IPS-20b (cell line): Measurements from ENCODE around the gene THEM5.
A peak's percentile ranks its signal among the peaks of the same experiment; 100 is the strongest.

Experiments used
- H3K27ac ChIP-seq: one replicate; pipeline ENCODE4 v1.5.1; 2013; ENCODE audit warnings: low read length
- H3K27me3 ChIP-seq: 2 replicates; pipeline ENCODE4 v1.6.1; 2013; ENCODE audit warnings: mild to moderate bottlenecking, low read length, inconsistent platforms; ENCODE audit not compliant: insufficient read depth
- H3K36me3 ChIP-seq: 2 replicates; pipeline ENCODE4 v1.6.1; 2013; ENCODE audit warnings: low read depth, mild to moderate bottlenecking, inconsistent platforms, low read length, moderate library complexity; ENCODE audit not compliant: insufficient read depth
- H3K4me1 ChIP-seq: 2 replicates; pipeline ENCODE4 v1.6.1; 2013; ENCODE audit warnings: mild to moderate bottlenecking, control low read depth, inconsistent platforms, low read length, moderate library complexity; ENCODE audit not compliant: insufficient read depth
- H3K4me3 ChIP-seq: 2 replicates; pipeline ENCODE4 v1.5.1; 2013; ENCODE audit warnings: mild to moderate bottlenecking, low read length, inconsistent platforms
- H3K9ac ChIP-seq: 2 replicates; pipeline ENCODE4 v1.6.1; 2013; ENCODE audit warnings: low read depth, mild to moderate bottlenecking, inconsistent platforms, low read length, moderate library complexity
- H3K9me3 ChIP-seq: 2 replicates; pipeline ENCODE4 v1.6.1; 2013; ENCODE audit warnings: mild to moderate bottlenecking, low read depth, low read length, inconsistent platforms; ENCODE audit not compliant: insufficient read depth

The THEM5 gene

DNA sequence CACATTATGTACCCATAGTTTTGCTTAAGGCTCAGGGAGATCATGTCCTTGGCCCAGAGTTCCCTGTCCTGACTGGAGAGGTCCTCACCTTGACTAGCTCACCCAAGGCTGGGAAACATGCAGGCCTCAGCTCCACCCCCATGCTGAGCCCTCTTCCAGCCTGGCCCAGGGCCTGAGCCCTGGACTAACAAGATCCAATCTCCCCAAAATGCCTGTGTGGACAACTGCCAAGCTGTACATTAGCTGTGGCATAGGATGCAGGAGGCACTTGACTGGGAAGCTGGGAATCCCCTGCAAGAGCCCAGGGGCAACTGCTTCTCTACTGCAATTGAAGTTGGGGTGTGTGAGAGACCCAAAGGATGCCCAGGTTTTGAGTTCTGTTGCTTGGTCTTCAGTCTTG lies 50.3 kb downstream of the THEM5 start:
- H3K4me1 ChIP-seq = no peaks in the 10 kb centered on the region
- H3K27ac ChIP-seq = no peak overlapping the region
- H3K9me3 ChIP-seq = no peaks in the 10 kb centered on the region
- H3K4me3 ChIP-seq = no peak overlapping the region
- H3K36me3 ChIP-seq = no peaks in the 10 kb centered on the region
- H3K27me3 ChIP-seq = no peaks in the 10 kb centered on the region
- no peak overlapping the region for H3K9ac ChIP-seq

DNA sequence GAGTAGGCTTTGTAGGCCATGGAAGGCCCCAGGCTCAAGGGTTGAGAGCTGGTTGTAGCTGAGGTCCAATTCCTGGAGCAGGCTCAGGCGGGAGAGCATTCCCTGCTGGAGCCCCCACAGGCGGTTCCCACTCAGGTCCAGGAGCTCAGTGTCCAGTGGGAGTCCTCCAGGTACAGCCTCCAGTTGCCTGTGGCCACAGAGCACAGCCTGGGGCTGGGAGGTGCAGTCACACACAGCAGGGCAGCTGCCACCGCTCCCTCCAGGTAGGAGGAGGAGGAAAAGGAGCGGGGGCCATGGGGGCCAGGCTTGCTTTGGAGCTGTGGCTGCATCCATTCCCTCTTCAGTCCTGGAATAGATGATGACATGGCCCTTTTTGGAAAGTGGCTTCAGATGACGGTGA lies 51.1 kb downstream of the THEM5 start:
- H3K27me3 ChIP-seq = no peaks in the 10 kb centered on the region
- H3K36me3 ChIP-seq = no peaks in the 10 kb centered on the region
- no peak overlapping the region for H3K4me3 ChIP-seq
- no peaks in the 10 kb centered on the region for H3K4me1 ChIP-seq
- H3K9ac ChIP-seq = no peak overlapping the region
- no peaks in the 10 kb centered on the region for H3K9me3 ChIP-seq
- no peak overlapping the region for H3K27ac ChIP-seq

DNA sequence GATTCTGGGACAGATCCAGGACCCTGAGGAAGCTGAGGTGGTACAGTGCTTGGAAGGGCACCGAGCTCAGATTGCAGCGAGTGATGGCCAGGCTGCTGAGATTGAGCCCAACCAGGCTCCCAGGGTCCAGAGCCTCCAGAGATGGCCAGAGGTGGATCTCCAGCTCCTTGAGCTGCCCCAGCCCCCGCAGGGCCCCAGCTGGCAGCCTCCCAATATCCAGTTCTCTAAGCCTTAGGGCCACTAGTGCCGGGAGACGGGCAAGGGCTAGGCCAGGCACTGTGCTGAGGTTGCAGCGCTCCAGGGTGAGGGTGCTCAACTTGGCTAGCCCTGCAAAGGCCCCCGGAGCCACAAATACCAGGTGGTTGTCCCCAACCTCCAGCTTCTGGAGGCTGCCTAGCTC lies 51.7 kb downstream of the THEM5 start:
- Histone ChIP-seq H3K27me3 (no peaks in the 10 kb centered on the region), H3K9ac (no peak overlapping the region), H3K27ac (no peak overlapping the region), H3K4me3 (no peak overlapping the region), H3K9me3 (no peaks in the 10 kb centered on the region), H3K36me3 (no peaks in the 10 kb centered on the region), H3K4me1 (no peaks in the 10 kb centered on the region)

DNA sequence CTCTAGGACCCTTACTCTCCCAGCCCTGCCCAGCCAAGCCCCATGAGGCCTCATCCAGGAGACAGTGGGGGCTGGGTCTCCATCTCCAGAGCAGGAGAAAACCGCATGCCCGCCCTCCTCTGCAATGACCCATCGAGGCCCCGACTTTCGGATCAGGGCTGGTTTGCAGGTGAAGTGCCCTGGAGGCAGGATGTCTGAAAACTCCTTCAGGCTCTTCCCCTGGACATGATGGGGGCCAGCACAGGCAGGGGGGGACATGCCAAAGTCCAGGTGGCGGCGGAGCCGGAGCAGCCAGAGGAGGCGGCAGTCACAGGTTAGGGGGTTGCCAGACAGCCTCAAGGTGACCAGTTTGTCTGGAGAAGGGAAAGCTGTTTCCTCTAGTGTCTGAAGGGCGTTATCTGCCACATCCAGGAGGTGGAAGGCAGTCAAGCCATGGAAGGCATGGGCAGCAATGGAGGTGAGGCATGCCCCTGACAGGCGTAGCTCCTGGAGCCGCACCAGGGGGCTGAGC lies 52.1 kb downstream of the THEM5 start:
- Histone ChIP-seq H3K27ac (no peak overlapping the region), H3K36me3 (no peaks in the 10 kb centered on the region), H3K27me3 (no peaks in the 10 kb centered on the region), H3K4me1 (no peaks in the 10 kb centered on the region), H3K9ac (no peak overlapping the region), H3K4me3 (no peak overlapping the region), H3K9me3 (no peaks in the 10 kb centered on the region)

DNA sequence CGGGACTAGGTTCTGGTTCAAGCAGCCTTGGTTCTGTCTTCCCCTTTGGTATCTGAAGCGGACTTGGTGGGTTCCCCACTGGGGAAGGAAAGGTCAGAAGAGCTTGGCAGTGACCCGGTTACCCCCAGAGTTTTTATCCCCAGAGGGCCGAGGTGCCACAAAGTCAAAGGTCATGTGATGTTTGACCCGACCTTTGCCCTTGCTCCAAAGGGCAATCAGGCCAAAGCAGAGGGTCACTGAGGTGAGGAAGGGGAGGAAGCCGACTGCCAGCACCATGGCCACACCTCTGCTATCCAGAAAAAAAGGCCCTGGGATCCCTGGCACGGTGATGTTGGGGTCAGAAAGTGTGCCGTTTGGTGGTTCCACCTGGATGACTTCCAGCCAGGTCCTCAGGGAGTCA lies 52.7 kb downstream of the THEM5 start:
- Histone ChIP-seq H3K4me1 (no peaks in the 10 kb centered on the region), H3K27ac (no peak overlapping the region), H3K36me3 (no peaks in the 10 kb centered on the region), H3K4me3 (no peak overlapping the region), H3K27me3 (no peaks in the 10 kb centered on the region), H3K9ac (no peak overlapping the region), H3K9me3 (no peaks in the 10 kb centered on the region)

DNA sequence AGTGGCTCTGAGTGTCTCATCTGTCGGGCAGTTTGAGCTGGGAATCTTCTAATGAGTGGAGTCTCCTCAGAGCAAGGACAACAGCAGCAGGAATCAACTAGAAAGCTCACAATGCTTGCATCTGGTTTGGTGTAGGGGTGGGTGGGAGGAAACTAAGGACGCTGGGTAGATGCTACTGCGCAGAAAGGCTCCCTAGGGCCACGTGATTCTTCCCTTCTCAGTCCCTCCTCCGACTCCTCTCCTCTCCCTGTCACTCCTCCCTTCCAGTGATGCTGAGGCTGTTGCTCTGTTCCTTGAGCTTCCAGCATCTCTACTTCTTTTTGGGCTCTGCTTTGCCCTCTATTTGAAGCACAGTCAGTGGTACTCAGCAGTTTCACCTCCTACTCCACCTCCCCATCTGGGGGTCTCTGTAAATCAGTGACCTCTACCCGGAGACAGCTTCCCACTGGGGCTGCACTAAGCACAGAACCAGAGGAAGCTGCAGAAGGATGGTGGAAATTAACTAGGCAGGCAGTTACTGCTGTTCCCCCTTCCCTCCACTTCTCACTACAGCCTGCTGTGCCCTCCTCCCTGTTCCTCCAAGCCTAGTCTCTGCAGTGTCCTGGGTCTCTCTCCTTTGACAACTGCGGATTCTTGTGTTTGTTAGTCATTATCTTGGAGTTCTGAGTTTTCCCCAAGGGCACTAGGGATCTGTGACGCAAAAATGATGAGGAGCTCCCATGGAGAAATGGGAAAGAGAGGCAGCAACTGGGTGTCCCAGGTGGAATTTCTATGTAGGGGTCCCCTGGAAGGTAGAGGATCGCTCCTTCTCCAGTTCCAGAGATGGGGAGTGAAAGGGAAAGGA lies 54.1 kb downstream of the THEM5 start:
- no peak overlapping the region for H3K4me3 ChIP-seq
- no peak overlapping the region for H3K27ac ChIP-seq
- no peaks in the 10 kb centered on the region for H3K9me3 ChIP-seq
- peak overlapping the region; percentile 10; the same call in 1 of the 2 replicates for H3K9ac ChIP-seq
- no peaks in the 10 kb centered on the region for H3K36me3 ChIP-seq
- no peaks in the 10 kb centered on the region for H3K27me3 ChIP-seq
- no peaks in the 10 kb centered on the region for H3K4me1 ChIP-seq

DNA sequence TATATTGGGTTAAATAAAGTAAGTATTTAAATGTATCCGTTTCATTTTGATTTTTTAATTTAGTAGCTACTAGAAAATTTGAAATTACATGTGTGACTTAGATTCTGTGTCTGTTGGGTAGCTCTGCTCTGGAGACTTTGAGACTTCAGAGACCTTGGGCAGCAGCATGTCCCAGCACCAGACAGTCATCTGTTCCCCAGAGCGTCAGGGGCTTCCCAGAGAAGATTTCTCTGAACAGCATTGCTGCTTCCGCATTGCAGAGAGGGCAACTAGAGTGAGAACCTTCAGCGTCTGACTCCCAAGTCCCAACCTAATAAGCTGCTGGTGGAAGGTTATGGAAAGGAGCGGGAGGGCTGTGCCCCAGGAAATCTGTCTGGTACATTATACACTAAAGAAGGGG lies 54.9 kb downstream of the THEM5 start:
- Histone ChIP-seq H3K4me3 (no peak overlapping the region), H3K36me3 (no peaks in the 10 kb centered on the region), H3K9me3 (no peaks in the 10 kb centered on the region), H3K27me3 (no peaks in the 10 kb centered on the region), H3K9ac (peak overlapping the region; percentile 10; the same call in 1 of the 2 replicates), H3K27ac (no peak overlapping the region), H3K4me1 (no peaks in the 10 kb centered on the region)
